Effector CD8-positive, alpha-beta T cell (primary cell): ENCODE data around the gene ZBTB7C.

Experiments
- DNase-seq: peaks from one replicate; lab custom pipeline; 2025; lab: John Stamatoyannopoulos, UW

The ZBTB7C gene

GRCh38 chr18:48059455-48060010, 349.6 kb downstream of the ZBTB7C start:
- no peak for DNase-seq

GRCh38 chr18:48058486-48058885, 350.7 kb downstream of the ZBTB7C start:
- DNase-seq: no peak

GRCh38 chr18:48057018-48057417, 352.2 kb downstream of the ZBTB7C start:
- no peak for DNase-seq

GRCh38 chr18:48055351-48055750, 353.8 kb downstream of the ZBTB7C start:
- DNase-seq: no peak

GRCh38 chr18:48053881-48054816, 355.0 kb downstream of the ZBTB7C start:
- no peak for DNase-seq

GRCh38 chr18:48052842-48053241, 356.3 kb downstream of the ZBTB7C start:
- no peak for DNase-seq

- DNase-seq: no peak
These were observed 357.0 kb downstream of the ZBTB7C start for GRCh38 chr18:48051945-48052840.

- DNase-seq: no peak
These were observed 359.0 kb downstream of the ZBTB7C start for GRCh38 chr18:48050176-48050575.

GRCh38 chr18:48049757-48050156, 359.4 kb downstream of the ZBTB7C start:
- no peak for DNase-seq

- DNase-seq: no peak
These were observed 360.9 kb downstream of the ZBTB7C start for GRCh38 chr18:48048251-48048650.

- no peak for DNase-seq
These were observed 362.3 kb downstream of the ZBTB7C start for GRCh38 chr18:48046843-48047242.

GRCh38 chr18:48045744-48046143, 363.4 kb downstream of the ZBTB7C start:
- DNase-seq: no peak

- DNase-seq: no peak
These were observed 364.2 kb downstream of the ZBTB7C start for GRCh38 chr18:48044944-48045343.

- DNase-seq: no peak
These were observed 366.0 kb downstream of the ZBTB7C start for GRCh38 chr18:48043166-48043565.

- DNase-seq: no peak
These were observed 366.8 kb downstream of the ZBTB7C start for GRCh38 chr18:48042431-48042830.

GRCh38 chr18:48040457-48041110, 368.6 kb downstream of the ZBTB7C start:
- no peak for DNase-seq

GRCh38 chr18:48039769-48040215, 369.4 kb downstream of the ZBTB7C start:
- DNase-seq: no peak

- no peak for DNase-seq
These were observed 370.5 kb downstream of the ZBTB7C start for GRCh38 chr18:48038636-48039035.

- no peak for DNase-seq
These were observed 371.5 kb downstream of the ZBTB7C start for GRCh38 chr18:48037481-48038271.

- no peak for DNase-seq
These were observed 372.4 kb downstream of the ZBTB7C start for GRCh38 chr18:48036641-48037421.
